ENCODE data around the gene NIPBL. TPM values are rescaled to one million over a fixed set of nuclear protein-coding genes. Genes with fewer than 3 reads are reported as not detected.

NIPBL gene
- total and polyA plus RNA-seq, 10 of the 15 experiments (the other 5 are each of a cell fraction or from before 2014, with no cell fraction given): 10.4 to 50.4 (median 20.2) TPM

- TF ChIP-seq NR2C2 (IDR thresholded peaks at IDR 0.05; ENCODE audit: borderline replicate concordance, control insufficient read depth, insufficient read length, low read depth): no peak
Measured at GRCh38 chr5:36875790-36876298, 725 bp upstream of the NIPBL start (continued).

- Histone ChIP-seq H3K9me3 (replicated peaks; ENCODE audit: control insufficient read depth, insufficient read depth, low read length) (no peaks in the 10 kb centered on the region), H3K4me1 (ENCODE audit: control insufficient read depth, insufficient read depth, low read length) (peaks cover 3% of the 10 kb centered on the region; the same call in 1 of the 2 replicates), H3K36me3 (ENCODE audit: control insufficient read depth in 2 of 2, insufficient read depth in 2 of 2, low read length in 1 of 2) (no peaks in the 10 kb centered on the region), H3K27me3 (replicated peaks in 1 of 2; ENCODE audit: control insufficient read depth in 2 of 2, insufficient read depth in 2 of 2, low read length in 1 of 2) (no peaks in the 10 kb centered on the region), H2AFZ (ENCODE audit: control insufficient read depth, low read depth, low read length) (peak overlapping the region; percentile 53), H3K27ac (ENCODE audit: control insufficient read depth, insufficient read depth) (peak overlapping the region; percentile 85), H3K4me2 (ENCODE audit: control insufficient read depth, insufficient read depth) (peak overlapping the region; percentile 56; the same call in 1 of the 2 replicates), H3K4me3 (peak overlapping the region; percentile 95), H4K20me1 (ENCODE audit: control insufficient read depth, insufficient read depth) (no peaks in the 10 kb centered on the region), H3K9ac (ENCODE audit: control insufficient read depth, insufficient read depth, low read length) (peak overlapping the region; percentile 87), H3K79me2 (ENCODE audit: control insufficient read depth, insufficient read depth, low read length) (peaks cover 97% of the 10 kb centered on the region)
- intact Hi-C loops (cut with micrococcal nuclease; ENCODE audit: unreplicated experiment): loop anchor here (1.0 to 10.0 kb wide), 5 partner anchors 67 to 722 kb away; partner anchors contain the start of genes LMBRD2, NUP155, SKP2 and WDR70
- BruUV-seq (replicated peaks): no TSS peak
- FAIRE-seq (no peak), ATAC-seq (peak; percentile 23), DNase-seq (ENCODE audit: low read depth, low spot score) (no peak)
- SMC1A ChIA-PET (ENCODE audit: uncharacterized antibody, unreplicated experiment): interaction anchor here (0.9 to 3.7 kb wide), 5 partner anchors 9 to 153 kb away, joined by 3 to 30 read pairs (median 10); no protein-coding TSS in a partner anchor
- in situ Hi-C loops (cut with MboI): no loop called here
- WGBS (ENCODE audit: insufficient coverage, insufficient replicate concordance, low lambda C conversion rate, missing lambda C conversion rate): 1% methylated on average over 48 of the region's 57 CpGs
- CTCF ChIA-PET: interaction anchor here (1.1 to 1.8 kb wide), 2 partner anchors 152 to 154 kb away, joined by 4 to 5 read pairs; no protein-coding TSS in a partner anchor
- RAD21 ChIA-PET (ENCODE audit: unreplicated experiment): interaction anchor here (1.1 to 5.2 kb wide), 3 partner anchors 69 to 155 kb away, joined by 3 to 35 read pairs (median 3); no protein-coding TSS in a partner anchor
- POLR2A ChIA-PET: interaction anchor here (1.0 to 2.9 kb wide), 5 partner anchors 31 to 153 kb away, joined by 3 to 24 read pairs (median 4); no protein-coding TSS in a partner anchor
- TF ChIP-seq RAD51 (IDR thresholded peaks at IDR 0.05) (no peak), ZZZ3 (IDR thresholded peaks at IDR 0.05; ENCODE audit: control insufficient read depth, insufficient read length, low read depth) (no peak), CBX5 (IDR thresholded peaks at IDR 0.05; ENCODE audit: low read depth) (0 out of 2 replicates have a peak, but pooled peaks have one; percentile 24), ATF3 (IDR thresholded peaks at IDR 0.05; ENCODE audit: borderline replicate concordance, extremely low read depth, low read depth, low read length) (no peak), NFXL1 (IDR thresholded peaks at IDR 0.05; ENCODE audit: borderline replicate concordance) (no peak), IRF5 (IDR thresholded peaks at IDR 0.05; ENCODE audit: borderline replicate concordance) (no peak), YY1 (IDR thresholded peaks at IDR 0.05; ENCODE audit: low read depth, low read length) (peak; percentile 39), NR2F1 (conservative IDR thresholded peaks at IDR 0.05) (peak; percentile 9; the same call in 1 of the 2 replicates), CBX3 (IDR thresholded peaks at IDR 0.05; ENCODE audit: borderline replicate concordance, low read depth) (no peak), NBN (IDR thresholded peaks at IDR 0.05) (peak; percentile 64), TCF3 (IDR thresholded peaks at IDR 0.05; ENCODE audit: borderline replicate concordance, insufficient read depth, low read depth, low read length) (0 out of 2 replicates have a peak, but pooled peaks have one; percentile 11), IKZF2 (IDR thresholded peaks at IDR 0.05) (peak in 1 of 2 experiments; percentile 23; a peak in 1 of 4 replicates), E4F1 (IDR thresholded peaks at IDR 0.05; ENCODE audit: borderline replicate concordance, partially characterized antibody) (no peak), RB1 (IDR thresholded peaks at IDR 0.05; ENCODE audit: borderline replicate concordance) (0 out of 2 replicates have a peak, but pooled peaks have one; percentile 24), ASH2L (IDR thresholded peaks at IDR 0.05; ENCODE audit: borderline replicate concordance, low read depth) (peak; percentile 93), STAT3 (IDR thresholded peaks at IDR 0.05; ENCODE audit: low read depth, low read length) (no peak)
Measured at GRCh38 chr5:36876965-36877666, 547 bp downstream of the NIPBL start.
